D721Med (cell line): ENCODE results near the gene TTLL6.

Experiments
- DNase-seq: peaks from one replicate; pipeline ENCODE4 v3.0.0; 2011; ENCODE audit warnings: low spot score; ENCODE audit not compliant: insufficient read length
- FAIRE-seq: peaks from 2 replicates; lab custom pipeline; 2011; peaks lifted over from hg19 to GRCh38; lab: Jason Lieb, UNC
- TF ChIP-seq, protein P1 (sequence below): IDR thresholded peaks from 2 replicates; pipeline ENCODE4 v1.5.1; 2012; ENCODE audit warnings: mild to moderate bottlenecking, control low read depth; ENCODE audit not compliant: insufficient read depth; ENCODE audit errors: missing control alignments

The TTLL6 gene

DNA sequence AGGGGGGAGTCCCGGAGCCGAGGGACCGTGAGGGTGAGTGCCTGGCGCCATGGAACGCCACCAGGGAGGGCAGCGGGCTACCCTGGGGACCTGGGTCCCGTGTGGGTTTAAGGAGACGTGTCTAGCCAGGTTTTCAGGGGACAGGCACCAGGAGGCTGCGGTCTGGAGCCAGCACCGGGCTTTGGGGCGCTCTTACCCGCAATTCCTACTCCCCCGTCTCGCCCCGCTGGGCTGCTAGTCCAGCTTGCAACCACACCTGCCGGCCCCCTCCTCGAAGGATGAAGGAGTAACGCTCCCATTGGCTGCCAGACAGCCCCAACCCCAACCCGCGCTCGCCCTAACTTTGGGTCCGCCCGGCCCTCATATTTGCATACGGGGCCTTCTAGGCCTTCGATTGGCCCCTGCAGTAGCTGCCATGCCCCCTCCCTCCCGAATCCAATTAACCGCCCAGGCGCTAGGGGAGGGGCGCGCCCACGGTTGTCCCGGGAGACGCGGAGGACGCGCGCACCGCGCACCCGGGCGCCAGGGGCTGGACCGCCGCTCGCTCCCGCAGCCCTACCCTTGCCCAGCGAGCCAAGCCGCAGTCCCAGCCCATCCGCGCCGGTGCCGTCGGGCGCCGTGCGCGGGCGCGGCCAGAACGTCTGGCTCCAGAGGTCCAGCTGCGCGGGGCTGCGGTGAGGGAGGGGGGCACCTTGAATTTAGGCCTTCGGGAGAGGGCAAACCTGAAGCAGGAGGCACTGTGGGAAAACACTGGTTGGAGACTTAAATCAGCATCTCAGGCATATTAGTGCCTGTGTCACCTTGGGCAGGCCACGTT is at the start of gene TTLL6:
TSS of gene TTLL6 (minus strand) at position 456 of the 817 bp plus-strand sequence. CDS start at position 299, 157 bp downstream.
- FAIRE-seq = no peak
- peak; percentile 96 for DNase-seq
- TF ChIP-seq, protein P1, sequence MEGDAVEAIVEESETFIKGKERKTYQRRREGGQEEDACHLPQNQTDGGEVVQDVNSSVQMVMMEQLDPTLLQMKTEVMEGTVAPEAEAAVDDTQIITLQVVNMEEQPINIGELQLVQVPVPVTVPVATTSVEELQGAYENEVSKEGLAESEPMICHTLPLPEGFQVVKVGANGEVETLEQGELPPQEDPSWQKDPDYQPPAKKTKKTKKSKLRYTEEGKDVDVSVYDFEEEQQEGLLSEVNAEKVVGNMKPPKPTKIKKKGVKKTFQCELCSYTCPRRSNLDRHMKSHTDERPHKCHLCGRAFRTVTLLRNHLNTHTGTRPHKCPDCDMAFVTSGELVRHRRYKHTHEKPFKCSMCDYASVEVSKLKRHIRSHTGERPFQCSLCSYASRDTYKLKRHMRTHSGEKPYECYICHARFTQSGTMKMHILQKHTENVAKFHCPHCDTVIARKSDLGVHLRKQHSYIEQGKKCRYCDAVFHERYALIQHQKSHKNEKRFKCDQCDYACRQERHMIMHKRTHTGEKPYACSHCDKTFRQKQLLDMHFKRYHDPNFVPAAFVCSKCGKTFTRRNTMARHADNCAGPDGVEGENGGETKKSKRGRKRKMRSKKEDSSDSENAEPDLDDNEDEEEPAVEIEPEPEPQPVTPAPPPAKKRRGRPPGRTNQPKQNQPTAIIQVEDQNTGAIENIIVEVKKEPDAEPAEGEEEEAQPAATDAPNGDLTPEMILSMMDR = no peak

DNA sequence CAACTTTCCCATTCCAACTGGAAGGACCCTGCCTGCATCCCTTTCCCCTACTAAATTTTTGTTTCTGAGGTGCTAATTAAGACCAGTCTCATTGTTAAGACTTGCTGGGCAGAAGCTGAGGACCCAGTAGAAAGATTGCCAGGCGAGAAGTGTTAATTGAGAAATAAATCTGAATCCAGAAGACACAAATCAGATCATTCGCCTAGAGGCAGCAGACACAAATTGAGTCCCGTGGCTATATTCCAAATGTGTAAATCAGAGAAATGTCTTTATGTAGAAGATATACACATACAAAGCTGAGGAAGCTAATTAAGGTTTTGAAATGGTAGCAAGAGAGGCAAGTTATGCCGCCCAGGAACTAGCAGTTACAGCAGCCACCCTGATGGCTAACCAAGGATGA is 43.4 kb upstream of the TTLL6 start:
- FAIRE-seq (no peak), DNase-seq (no peak)
- TF ChIP-seq, protein P1 = no peak

GRCh38 chr17:48860034-48860433 is 43.0 kb upstream of the TTLL6 start:
- TF ChIP-seq, protein P1 = no peak
- no peak for FAIRE-seq
- no peak for DNase-seq

GRCh38 chr17:48856122-48856821 is 39.2 kb upstream of the TTLL6 start:
- TF ChIP-seq, protein P1 = no peak
- no peak for FAIRE-seq
- DNase-seq = no peak

DNA sequence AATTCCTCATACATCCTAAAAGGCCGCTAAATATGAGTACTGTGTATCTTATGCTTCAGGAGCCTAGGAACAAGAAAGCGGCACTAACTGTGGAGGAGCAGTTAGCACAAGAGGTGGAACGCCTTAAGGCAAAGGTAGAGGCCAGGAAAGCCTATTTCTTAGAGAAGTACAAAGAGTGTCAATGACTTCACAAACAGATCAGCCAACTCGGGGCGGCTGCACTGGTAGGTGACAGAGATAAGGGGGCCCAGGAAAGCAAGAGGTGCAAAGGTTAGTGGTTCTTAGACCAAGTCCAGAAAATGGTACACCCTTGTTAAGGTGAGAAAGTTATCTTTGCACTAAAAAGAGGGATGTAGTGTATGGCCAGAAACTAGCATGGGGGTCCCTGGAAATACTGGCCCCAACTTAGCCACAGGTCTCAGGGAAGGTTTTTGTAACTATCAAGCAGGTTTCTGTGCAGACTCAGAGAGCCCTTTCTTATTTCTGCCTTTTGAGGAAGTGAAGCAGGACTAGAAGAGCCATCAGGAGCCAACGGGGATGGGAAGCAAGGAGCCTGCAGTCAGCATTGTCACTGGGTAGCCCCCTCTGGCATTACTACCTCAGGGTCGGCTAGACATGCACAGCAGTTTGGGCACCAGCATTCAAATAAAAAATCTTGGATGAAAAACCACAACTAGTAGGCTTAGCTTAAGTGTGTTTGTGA is 37.9 kb upstream of the TTLL6 start:
- DNase-seq (no peak), FAIRE-seq (no peak)
- TF ChIP-seq, protein P1 = no peak

DNA sequence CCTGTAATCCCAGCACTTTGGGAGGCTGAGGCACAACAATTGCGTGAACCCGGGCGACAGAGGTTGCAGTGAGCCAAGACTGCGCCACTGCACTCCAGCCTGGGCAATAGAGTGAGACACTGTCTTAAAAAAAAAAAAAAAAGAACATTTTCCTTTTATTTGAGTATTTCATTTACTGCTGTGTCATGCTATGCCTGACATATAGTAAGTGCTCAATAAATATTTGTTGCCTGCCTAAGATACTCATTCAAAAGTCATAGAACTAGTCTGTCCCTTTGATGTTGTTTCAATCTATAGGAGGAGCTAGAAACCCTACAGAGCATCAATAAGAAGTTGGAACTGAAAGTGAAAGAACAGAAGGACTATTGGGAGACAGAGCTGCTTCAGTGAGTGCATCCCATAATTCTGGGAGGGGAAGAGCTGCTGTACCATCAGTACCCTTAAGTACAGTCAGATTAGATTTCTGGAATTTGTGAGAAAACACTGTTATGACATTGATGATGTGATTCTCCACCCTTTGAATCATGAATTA is 33.8 kb upstream of the TTLL6 start:
- TF ChIP-seq, protein P1 = no peak
- no peak for DNase-seq
- no peak for FAIRE-seq
